Liver (tissue), 10 donors: ENCODE measurements around the gene POC5. TPM values are rescaled to one million over a fixed set of nuclear protein-coding genes. Genes with fewer than 3 reads are reported as not detected.

Experiments
- DNase-seq: peaks from one replicate; pipeline ENCODE4 v3.0.0-alpha.2; 2017; ENCODE audit warnings: low spot score
- H3K27ac ChIP-seq, 2 donors: one replicate each; pipeline ENCODE4 v1.7.0; 2013; ENCODE audit warnings: inconsistent platforms in 2 of 2, low read length in 2 of 2, control low read depth in 1 of 2, low read depth in 1 of 2, mild to moderate bottlenecking in 1 of 2
- H3K27me3 ChIP-seq, 4 donors: one replicate each; pipeline versions ENCODE4 v1.6.1 to v1.7.0; 2013; ENCODE audit warnings: low read length in 3 of 4, inconsistent platforms in 1 of 4, mild to moderate bottlenecking in 1 of 4, moderate library complexity in 1 of 4; ENCODE audit not compliant: control insufficient read depth in 4 of 4, insufficient read depth in 4 of 4
- H3K36me3 ChIP-seq, 4 donors: one replicate each; pipeline versions ENCODE4 v1.6.1 to v1.7.0; 2013; ENCODE audit warnings: low read length in 3 of 4, mild to moderate bottlenecking in 3 of 4, low read depth in 1 of 4, moderate library complexity in 1 of 4; ENCODE audit not compliant: control insufficient read depth in 4 of 4, insufficient read depth in 3 of 4
- H3K4me1 ChIP-seq, 4 donors: one replicate each; pipeline versions ENCODE4 v1.6.1 to v1.7.0; 2013; ENCODE audit warnings: low read length in 3 of 4, mild to moderate bottlenecking in 3 of 4, moderate library complexity in 1 of 4; ENCODE audit not compliant: control insufficient read depth in 4 of 4, insufficient read depth in 4 of 4
- H3K4me3 ChIP-seq, 3 donors: one replicate each; pipeline versions ENCODE4 v1.6.1 to v1.7.0; 2013; ENCODE audit warnings: low read length in 3 of 3, control low read depth in 1 of 3, low read depth in 1 of 3, mild to moderate bottlenecking in 1 of 3
- H3K9ac ChIP-seq, 2 donors: one replicate each; pipeline ENCODE4 v1.7.0; 2013; ENCODE audit warnings: low read length in 2 of 2, mild to moderate bottlenecking in 2 of 2, moderate library complexity in 2 of 2, control low read depth in 1 of 2, low read depth in 1 of 2
- H3K9me3 ChIP-seq, 4 donors: one replicate each; pipeline versions ENCODE4 v1.6.1 to v1.7.0; 2013; ENCODE audit warnings: low read length in 3 of 4; ENCODE audit not compliant: control insufficient read depth in 4 of 4
- ATF3 ChIP-seq: IDR thresholded peaks from 2 replicates; pipeline ENCODE4 v1.6.1; 2016; ENCODE audit warnings: antibody characterized with exemption
- FOXA1 ChIP-seq: IDR thresholded peaks from 2 replicates; pipeline ENCODE4 v1.6.1; 2016; ENCODE audit warnings: antibody characterized with exemption
- GABPA ChIP-seq, 2 donors: IDR thresholded peaks in 1 of 2; conservative IDR thresholded peaks in 1 of 2; 2 replicates each; pipeline ENCODE4 v1.6.1; 2016; ENCODE audit warnings: antibody characterized with exemption in 2 of 2, mild to moderate bottlenecking in 1 of 2, moderate library complexity in 1 of 2
- HNF4G ChIP-seq: IDR thresholded peaks from 2 replicates; pipeline ENCODE4 v1.6.1; 2016; ENCODE audit warnings: antibody characterized with exemption
- NR2F2 ChIP-seq: IDR thresholded peaks from 2 replicates; pipeline ENCODE4 v1.6.1; 2016; ENCODE audit warnings: antibody characterized with exemption
- RXRA ChIP-seq, 2 donors: IDR thresholded peaks; 2 replicates each; pipeline ENCODE4 v1.6.1; 2017 to 2018; ENCODE audit warnings: antibody characterized with exemption in 2 of 2, mild to moderate bottlenecking in 1 of 2
- SP1 ChIP-seq: IDR thresholded peaks from 2 replicates; pipeline ENCODE4 v1.6.1; 2018; ENCODE audit warnings: antibody characterized with exemption, mild to moderate bottlenecking
- TAF1 ChIP-seq: conservative IDR thresholded peaks from 2 replicates; pipeline ENCODE4 v1.6.1; 2016; ENCODE audit warnings: antibody characterized with exemption, mild to moderate bottlenecking
- YY1 ChIP-seq: IDR thresholded peaks from 2 replicates; pipeline ENCODE4 v1.6.1; 2016; ENCODE audit warnings: antibody characterized with exemption, mild to moderate bottlenecking
- polyA plus RNA-seq, 2 donors: library from polyadenylated mRNA; stranded (reverse) in 1 of 2; unstranded in 1 of 2; fragments of 200-250 nt in 1 of 2; fragments of >200 nt in 1 of 2; fragmentation: Nextera tagmentation in 1 of 2; extraction: Ambion mirVana in 1 of 2; gene quantifications; one replicate each; pipeline versions ENCODE4 v1.2.1 to v1.2.3, GENCODE V29; 2013 to 2015
- small RNA-seq: library from RNA; depleted of rRNA; stranded (forward); fragments of <200 nt; gene quantifications from one replicate; pipeline ENCODE3, GENCODE V24; 2014
- total RNA-seq, 2 donors: library from RNA; depleted of rRNA; stranded (reverse); fragments of >200 nt; gene quantifications; one replicate each; pipeline ENCODE4 v1.2.3, GENCODE V29; 2014
- donor health status: healthy.
- donor health status: healthy.
- donor health status: healthy.
- donor health status: healthy.
- donor health status: healthy.

POC5 gene
- total and polyA plus RNA-seq, 4 donors, result 2.3 to 6.7 (median 5.1) TPM

DNA sequence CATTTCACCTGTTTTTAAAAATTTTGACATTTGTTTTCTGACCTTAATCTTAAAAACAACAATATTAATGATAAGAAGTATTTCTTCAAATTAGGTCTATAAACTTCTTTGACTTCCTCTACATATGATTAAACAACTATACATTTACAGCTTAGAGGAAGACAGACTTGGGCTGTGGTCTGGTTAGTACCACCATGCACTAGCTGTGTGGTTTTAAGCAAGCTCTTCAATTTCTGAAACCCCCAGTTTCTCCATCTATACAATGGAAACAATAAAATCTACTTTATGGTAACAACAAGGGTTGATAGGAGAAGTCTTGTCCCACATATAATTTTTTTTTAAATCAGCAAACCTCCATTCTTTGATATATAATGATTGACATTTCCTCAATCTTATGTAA, 90.3 kb downstream of the POC5 start:
- H3K27me3 ChIP-seq, result no peaks in the 10 kb centered on the region
- no peaks in the 10 kb centered on the region for H3K9me3 ChIP-seq
- no peak overlapping the region for H3K27ac ChIP-seq
- no peak overlapping the region for H3K4me3 ChIP-seq
- peaks cover 0 to 8% (median 5%) of the 10 kb centered on the region in 4 donors for H3K4me1 ChIP-seq
- DNase-seq, result no peak
- TF ChIP-seq GABPA (IDR thresholded peaks at IDR 0.05 in 1 of 2, conservative IDR thresholded peaks at IDR 0.05 in 1 of 2), result no peak
- no peak for TF ChIP-seq FOXA1
- TF ChIP-seq ATF3, result no peak
- no peak for TF ChIP-seq TAF1
- no peak for TF ChIP-seq NR2F2
- no peak for TF ChIP-seq YY1
- TF ChIP-seq SP1, result no peak
- no peak for TF ChIP-seq HNF4G
- no peak for TF ChIP-seq RXRA (IDR thresholded peaks at IDR 0.05)
- H3K36me3 ChIP-seq, result no peaks in the 10 kb centered on the region
- H3K9ac ChIP-seq, result no peak overlapping the region

Small RNAs within 50 kb of the gene (small RNA-seq; reads per million reads assigned to genes)
- not detected for gene RNU6-680P

Other genes with a start within 250 kb of the POC5 start
- 10 to 100 TPM; 20.5 to 25.1 TPM for gene CERT1, start 205.8 kb downstream of the POC5 start, total RNA-seq
- 10 to 100 TPM; 11.4 to 13.1 TPM for gene CERT1, start 205.8 kb downstream of the POC5 start, polyA plus RNA-seq
- 10 to 100 TPM; 12.1 to 20.6 TPM for gene POLK, start 205.5 kb downstream of the POC5 start, total RNA-seq
- gene POLK, start 205.5 kb downstream of the POC5 start, polyA plus RNA-seq, result 1 to 10 TPM; 3.7 to 7.6 TPM
- gene ANKDD1B, start 106.0 kb downstream of the POC5 start, total RNA-seq, result 1 to 10 TPM in 1 of 2 donors, under 1 TPM in 1; 0.93 to 1.4 TPM
- under 1 TPM; 0.05 to 0.10 TPM for gene ANKDD1B, start 106.0 kb downstream of the POC5 start, polyA plus RNA-seq